ENCODE results near the gene LRFN3.

GRCh38 chr19:35946203-35946602, 10.0 kb downstream of the LRFN3 start:
- TF ChIP-seq CTCF (IDR thresholded peaks at IDR 0.05): no peak
- TF ChIP-seq POLR2A (IDR thresholded peaks at IDR 0.05): no peak

Measured in transverse colon (tissue), 3 donors.